H1 (cell line): ENCODE results near the gene CCDC33. TPM values are rescaled to one million over a fixed set of nuclear protein-coding genes. Genes with fewer than 3 reads are reported as not detected.

Source experiments
- CTCF ChIA-PET: fragments of 300-600 bp; sonication (Branson Sonifier 250); formaldehyde crosslinking; loops from one replicate; lab custom pipeline; 2021; ENCODE audit not compliant: partially characterized antibody; lab: Charles Lee
- POLR2A ChIA-PET: fragments of 300-600 bp; sonication (Branson Sonifier 250); formaldehyde crosslinking; loops from one replicate; lab custom pipeline; 2021; ENCODE audit warnings: inconsistent platforms; ENCODE audit not compliant: partially characterized antibody; lab: Charles Lee
- DNase-seq, 2 experiments: peaks; one replicate each; pipeline versions ENCODE4 v3.0.0 to v3.0.0-alpha.2; 2010 to 2022; ENCODE audit warnings: low spot score in 2 of 2, low read depth in 1 of 2, mixed read lengths in 1 of 2
- FAIRE-seq: peaks from 2 replicates; lab custom pipeline; 2011; peaks lifted over from hg19 to GRCh38; lab: Jason Lieb, UNC
- H2AFZ ChIP-seq: 2 replicates; pipeline ENCODE4 v1.8.1; 2012; ENCODE audit warnings: low read length, inconsistent platforms
- H2AK5ac ChIP-seq: 2 replicates; pipeline ENCODE4 v1.6.1; 2013; ENCODE audit warnings: low read depth, low read length
- H2BK120ac ChIP-seq: replicated peaks from 2 replicates; pipeline ENCODE3; 2013; ENCODE audit warnings: low read depth, low read length, inconsistent platforms
- H2BK12ac ChIP-seq: 2 replicates; pipeline ENCODE4 v1.6.1; 2013; ENCODE audit warnings: low read depth, low read length
- H2BK15ac ChIP-seq: 2 replicates; pipeline ENCODE4 v1.6.1; 2013; ENCODE audit warnings: low read length
- H2BK20ac ChIP-seq: 2 replicates; pipeline ENCODE4 v1.6.1; 2013; ENCODE audit warnings: low read length
- H2BK5ac ChIP-seq: 2 replicates; pipeline ENCODE4 v1.6.1; 2013; ENCODE audit warnings: low read depth, low read length
- H3K14ac ChIP-seq: 2 replicates; pipeline ENCODE4 v1.6.1; 2013; ENCODE audit warnings: inconsistent platforms; ENCODE audit not compliant: insufficient read length
- H3K18ac ChIP-seq: 2 replicates; pipeline ENCODE4 v1.6.1; 2013; ENCODE audit warnings: low read length; ENCODE audit errors: extremely low read depth
- H3K23ac ChIP-seq: 2 replicates; pipeline ENCODE4 v1.6.1; 2013; ENCODE audit warnings: inconsistent platforms; ENCODE audit not compliant: insufficient read length
- H3K23me2 ChIP-seq: 2 replicates; pipeline ENCODE4 v1.6.1; 2013; ENCODE audit warnings: low read depth, low read length
- H3K27ac ChIP-seq: 2 replicates; pipeline ENCODE4 v1.6.1; 2011; ENCODE audit warnings: low read depth, low read length, inconsistent platforms
- H3K27me3 ChIP-seq, 4 experiments: replicated peaks in 1 of 4; 1 replicate in 1 of 4; 2 replicates in 3 of 4; pipeline versions ENCODE4 v1.6.1 to v1.8.1; 2011 to 2013; ENCODE audit warnings: low read length in 3 of 4, mild to moderate bottlenecking in 3 of 4, inconsistent platforms in 2 of 4, mixed read lengths in 2 of 4, moderate library complexity in 1 of 4; ENCODE audit not compliant: control insufficient read depth in 3 of 4, insufficient read depth in 3 of 4; ENCODE audit errors: extremely low read depth in 1 of 4
- H3K36me3 ChIP-seq, 4 experiments: 2 replicates each; pipeline versions ENCODE4 v1.6.1 to v1.8.1; 2011 to 2013; ENCODE audit warnings: mild to moderate bottlenecking in 4 of 4, low read length in 3 of 4, moderate library complexity in 2 of 4, control low read depth in 1 of 4, inconsistent platforms in 1 of 4; ENCODE audit not compliant: insufficient read depth in 4 of 4, control insufficient read depth in 2 of 4
- H3K4ac ChIP-seq: replicated peaks from 2 replicates; pipeline ENCODE3; 2013; ENCODE audit warnings: low read length, low read depth, mixed read lengths, inconsistent platforms; ENCODE audit not compliant: insufficient read length
- H3K4me1 ChIP-seq, 4 experiments: replicated peaks in 1 of 4; 1 replicate in 1 of 4; 2 replicates in 3 of 4; pipeline versions ENCODE4 v1.6.1 to v1.8.1; 2011 to 2013; ENCODE audit warnings: low read length in 3 of 4, inconsistent platforms in 2 of 4, mixed read lengths in 1 of 4; ENCODE audit not compliant: insufficient read depth in 4 of 4, control insufficient read depth in 3 of 4
- H3K4me2 ChIP-seq, 2 experiments: 2 replicates each; pipeline versions ENCODE4 v1.6.1 to v1.8.1; 2011 to 2013; ENCODE audit warnings: low read depth in 2 of 2, low read length in 2 of 2, control low read depth in 1 of 2, inconsistent platforms in 1 of 2, mild to moderate bottlenecking in 1 of 2; ENCODE audit not compliant: insufficient read depth in 1 of 2
- H3K4me3 ChIP-seq, 4 experiments: fragments of 200-600, 300-600 bp in 1 of 4; sonication (generic), shearing (Covaris generic), sonication (Bioruptor Twin) in 1 of 4; 2 replicates each; pipeline versions ENCODE4 v1.5.1 to v1.8.1; 2011 to 2016; ENCODE audit warnings: low read length in 4 of 4, low read depth in 3 of 4, control low read depth in 2 of 4, inconsistent platforms in 2 of 4, mild to moderate bottlenecking in 2 of 4, mixed read lengths in 1 of 4, moderate library complexity in 1 of 4; ENCODE audit not compliant: insufficient read depth in 2 of 4; ENCODE audit errors: extremely low read depth in 1 of 4
- H3K56ac ChIP-seq: replicated peaks from 2 replicates; pipeline ENCODE3; 2013; ENCODE audit warnings: low read depth, mild to moderate bottlenecking, mixed read lengths, low read length, inconsistent platforms; ENCODE audit not compliant: insufficient read length
- H3K79me1 ChIP-seq: 2 replicates; pipeline ENCODE4 v1.6.1; 2013; ENCODE audit warnings: low read depth, low read length, control low read depth
- H3K79me2 ChIP-seq, 2 experiments: 2 replicates each; pipeline versions ENCODE4 v1.6.1 to v1.8.1; 2012 to 2013; ENCODE audit warnings: low read length in 2 of 2, mild to moderate bottlenecking in 2 of 2, inconsistent platforms in 1 of 2; ENCODE audit not compliant: insufficient read depth in 2 of 2, control insufficient read depth in 1 of 2
- H3K9ac ChIP-seq, 4 experiments: replicated peaks in 1 of 4; 1 replicate in 1 of 4; 2 replicates in 3 of 4; pipeline versions ENCODE4 v1.6.1 to v1.8.1; 2011 to 2013; ENCODE audit warnings: low read depth in 3 of 4, low read length in 3 of 4, control low read depth in 2 of 4, mild to moderate bottlenecking in 2 of 4, moderate library complexity in 2 of 4, inconsistent platforms in 1 of 4; ENCODE audit errors: extremely low read depth in 1 of 4
- H3K9me3 ChIP-seq, 2 experiments: 2 replicates each; pipeline versions ENCODE4 v1.6.1 to v1.8.1; 2012 to 2013; ENCODE audit warnings: mild to moderate bottlenecking in 2 of 2, moderate library complexity in 2 of 2, control low read depth in 1 of 2, inconsistent platforms in 1 of 2, low read depth in 1 of 2, low read length in 1 of 2, mixed read lengths in 1 of 2; ENCODE audit not compliant: insufficient read depth in 2 of 2
- H4K20me1 ChIP-seq, 2 experiments: replicated peaks in 1 of 2; 2 replicates each; pipeline versions ENCODE3 to v1.8.1; 2011 to 2013; ENCODE audit warnings: inconsistent platforms in 2 of 2, low read length in 2 of 2, mild to moderate bottlenecking in 1 of 2; ENCODE audit not compliant: insufficient read depth in 2 of 2, control insufficient read depth in 1 of 2
- H4K5ac ChIP-seq: 2 replicates; pipeline ENCODE4 v1.6.1; 2013; ENCODE audit warnings: low read length, low read depth, mixed read lengths, inconsistent platforms; ENCODE audit not compliant: insufficient read length
- H4K8ac ChIP-seq: 2 replicates; pipeline ENCODE4 v1.8.0; 2013; ENCODE audit warnings: mild to moderate bottlenecking, moderate library complexity, low read length, inconsistent platforms; ENCODE audit not compliant: insufficient read depth; ENCODE audit errors: extremely low read depth
- H4K91ac ChIP-seq: replicated peaks from 2 replicates; pipeline ENCODE3; 2013; ENCODE audit warnings: low read length, mixed read lengths, inconsistent platforms; ENCODE audit not compliant: insufficient read length
- BRCA1 ChIP-seq: IDR thresholded peaks from 2 replicates; pipeline ENCODE4 v1.6.1; 2012; ENCODE audit warnings: low read depth, low read length, improper control_type of control experiment
- CBX8 ChIP-seq: fragments of 300-800, 300-1000 bp; sonication (generic); IDR thresholded peaks from 2 replicates; pipeline ENCODE4 v1.7.1; 2016; ENCODE audit warnings: low read depth, low read length, borderline replicate concordance
- GTF2F1 ChIP-seq: IDR thresholded peaks from 2 replicates; pipeline ENCODE4 v1.6.1; 2012; ENCODE audit warnings: low read depth, low read length, improper control_type of control experiment, borderline replicate concordance
- HDAC6 ChIP-seq: IDR thresholded peaks from one replicate; pipeline ENCODE4 v1.7.1; 2012; ENCODE audit warnings: low read depth, mild to moderate bottlenecking, inconsistent platforms, low read length, moderate library complexity
- JUND ChIP-seq: IDR thresholded peaks from 2 replicates; pipeline ENCODE4 v1.6.1; 2011; ENCODE audit warnings: mild to moderate bottlenecking, improper control_type of control experiment, low read length
- PHF8 ChIP-seq: fragments of 200-600 bp; sonication (generic); conservative IDR thresholded peaks from 2 replicates; pipeline ENCODE4 v1.7.1; 2012; ENCODE audit warnings: low read depth, mild to moderate bottlenecking, inconsistent platforms, low read length, moderate library complexity
- RNF2 ChIP-seq: fragments of 200-900, 300-1000 bp; sonication (generic); IDR thresholded peaks from 2 replicates; pipeline ENCODE4 v1.7.1; 2016; ENCODE audit warnings: borderline replicate concordance, low read depth, mild to moderate bottlenecking, antibody characterized with exemption, low read length; ENCODE audit not compliant: poor library complexity, severe bottlenecking; ENCODE audit errors: missing control alignments
- SAP30 ChIP-seq: fragments of 300-600 bp; sonication (generic); IDR thresholded peaks from 2 replicates; pipeline ENCODE4 v1.7.1; 2012; ENCODE audit warnings: low read length, moderate library complexity, mild to moderate bottlenecking, inconsistent platforms; ENCODE audit not compliant: insufficient read depth, insufficient replicate concordance
- SIN3A ChIP-seq, 2 experiments: IDR thresholded peaks in 1 of 2; conservative IDR thresholded peaks in 1 of 2; 2 replicates each; pipeline ENCODE4 v1.6.1; 2011 to 2012; ENCODE audit warnings: low read length in 2 of 2, improper control_type of control experiment in 1 of 2, low read depth in 1 of 2, mild to moderate bottlenecking in 1 of 2
- SP4 ChIP-seq: IDR thresholded peaks from 2 replicates; pipeline ENCODE4 v1.6.1; 2012; ENCODE audit warnings: low read length, inconsistent platforms
- SRF ChIP-seq: IDR thresholded peaks from 2 replicates; pipeline ENCODE4 v1.6.1; 2011; ENCODE audit warnings: mild to moderate bottlenecking, low read depth, low read length, moderate library complexity
- TBP ChIP-seq: IDR thresholded peaks from 2 replicates; pipeline ENCODE4 v1.6.1; 2011; ENCODE audit warnings: low read depth, low read length, improper control_type of control experiment
- TCF12 ChIP-seq: IDR thresholded peaks from 2 replicates; pipeline ENCODE4 v1.6.1; 2011; ENCODE audit warnings: low read depth, mild to moderate bottlenecking, low read length
- TEAD4 ChIP-seq: IDR thresholded peaks from 2 replicates; pipeline ENCODE4 v1.6.1; 2012; ENCODE audit warnings: low read depth, low read length, inconsistent platforms, mixed read lengths
- WGBS, 2 experiments: shearing (Covaris generic) in 1 of 2; methylation state at CpG; one replicate each; pipeline versions ENCODE4 v1.1.6 to v1.1.7; 2013 to 2015; ENCODE audit warnings: low lambda C conversion rate in 2 of 2, mixed read lengths in 2 of 2, inconsistent platforms in 1 of 2, low coverage in 1 of 2, missing lambda C conversion rate in 1 of 2; ENCODE audit not compliant: insufficient replicate concordance in 2 of 2, insufficient coverage in 1 of 2, insufficient read length in 1 of 2; ENCODE audit errors: extremely low coverage in 1 of 2, missing lambda C conversion rate in 1 of 2; 5-methylcytosine and 5-hydroxymethylcytosine counted together
- polyA plus RNA-seq, 7 experiments: library from polyadenylated mRNA; depleted of rRNA in 3 of 7; stranded (reverse) in 5 of 7; unstranded in 2 of 7; fragments of >200 nt in 5 of 7; fragments of 200-250 nt in 2 of 7; gene quantifications; 1 replicate in 5 of 7; 2 replicates in 1 of 7; 4 replicates in 1 of 7; pipeline versions ENCODE4 v1.2.1 to v1.2.3, GENCODE V29; 2011 to 2013; ENCODE audit warnings: missing spikeins in 2 of 7, mixed read lengths in 2 of 7
- total RNA-seq: library from RNA; stranded (reverse); fragmentation: NEBNext Ultra II Directional; extraction: Animal tissue kit (Norgen Biotek cat#: 25700); gene quantifications from 2 replicates; pipeline ENCODE4 v1.2.1, GENCODE V29; 2021

The CCDC33 gene
- total and polyA plus RNA-seq, 2 of the 8 experiments (the other 6 are each of a cell fraction or from before 2014, with no cell fraction given), result 2.0 to 2.7 TPM

- Histone ChIP-seq H3K56ac (no peak overlapping the region), H3K36me3 (no peaks in the 10 kb centered on the region), H3K4me1 (peaks cover 0 to 13% (median 2%) of the 10 kb centered on the region in 4 experiments; a peak in 3 of 7 replicates), H3K9me3 (0 out of 4 replicates have a peak, but pooled peaks cover 0 to 3% of the 10 kb centered on the region in 2 experiments), H3K27me3 (no peaks in the 10 kb centered on the region), H2BK12ac (no peak overlapping the region), H4K8ac (no peak overlapping the region), H3K23me2 (no peaks in the 10 kb centered on the region), H4K20me1 (no peaks in the 10 kb centered on the region), H2BK20ac (no peak overlapping the region), H3K79me2 (no peaks in the 10 kb centered on the region), H3K23ac (no peak overlapping the region), H3K4ac (no peak overlapping the region), H3K4me2 (no peak overlapping the region), H3K9ac (no peak overlapping the region), H4K91ac (no peak overlapping the region), H3K27ac (no peak overlapping the region), H3K79me1 (no peaks in the 10 kb centered on the region), H2AFZ (no peak overlapping the region), H3K14ac (no peak overlapping the region), H2BK5ac (no peak overlapping the region), H2BK120ac (no peak overlapping the region), H3K4me3 (no peak overlapping the region), H3K18ac (no peak overlapping the region), H2BK15ac (no peak overlapping the region), H2AK5ac (no peak overlapping the region), H4K5ac (no peak overlapping the region)
- ChIA-PET CTCF (interaction anchor here (0.6 to 1.6 kb wide), 7 partner anchors 18 to 203 kb away, joined by 3 to 7 read pairs (median 3); no protein-coding TSS in a partner anchor), POLR2A (no interaction called here)
- WGBS, 2 experiments, result 94% methylated on average over 13 of the region's 13 CpGs; no CpG with 5 or more reads in 1 of the 2 experiments
- FAIRE-seq (no peak), DNase-seq (no peak)
- TF ChIP-seq SRF (no peak), PHF8 (no peak), HDAC6 (no peak), SP4 (no peak), TCF12 (no peak), BRCA1 (no peak), TEAD4 (no peak), RNF2 (no peak), SIN3A (conservative IDR thresholded peaks at IDR 0.05 in 1 of 2, IDR thresholded peaks at IDR 0.05 in 1 of 2; ENCODE audit: low read depth in 1 of 2, low read length in 2 of 2) (no peak), CBX8 (no peak), SAP30 (no peak), JUND (no peak), GTF2F1 (no peak), TBP (no peak)
Measured at GRCh38 chr15:74347757-74348250, 111.7 kb downstream of the CCDC33 start.
